Type B pancreatic cell (in vitro differentiated cells): ENCODE results near the gene EEF2. TPM values are rescaled to one million over a fixed set of nuclear protein-coding genes. Genes with fewer than 3 reads are reported as not detected.

ENCODE experiments used
- DNase-seq: peaks from one replicate; pipeline ENCODE4 v3.0.0; 2021; ENCODE audit warnings: mixed read lengths; ENCODE audit not compliant: unreplicated experiment; ENCODE audit errors: extremely low spot score
- H3K27ac Mint-ChIP-seq: 2 replicates; pipeline ENCODE4 v1.8.0; 2021; ENCODE audit warnings: mild to moderate bottlenecking, mixed read lengths
- H3K27me3 Mint-ChIP-seq: 2 replicates; pipeline ENCODE4 v1.8.0; 2021; ENCODE audit warnings: mixed read lengths
- H3K36me3 Mint-ChIP-seq: 2 replicates; pipeline ENCODE4 v1.8.0; 2021; ENCODE audit warnings: mixed read lengths
- H3K4me1 Mint-ChIP-seq: one replicate; pipeline ENCODE4 v1.8.0; 2021; ENCODE audit warnings: mixed read lengths; ENCODE audit not compliant: unreplicated experiment
- H3K4me3 Mint-ChIP-seq: 2 replicates; pipeline ENCODE4 v1.8.0; 2021; ENCODE audit warnings: mild to moderate bottlenecking, mixed read lengths
- H3K9me3 Mint-ChIP-seq: 2 replicates; pipeline ENCODE4 v1.8.0; 2021; ENCODE audit warnings: mixed read lengths
- total RNA-seq: library from RNA; stranded (reverse); gene quantifications from 2 replicates; pipeline ENCODE4 v1.2.1, GENCODE V29; 2021; ENCODE audit warnings: low replicate concordance
- TF ChIP-seq, protein P1 (sequence below): fragments of 200-600 bp; sonication (generic); conservative IDR thresholded peaks from 2 replicates; pipeline ENCODE4 v1.5.0; 2021; ENCODE audit warnings: antibody characterized with exemption, mild to moderate bottlenecking

The EEF2 gene
- total RNA-seq, 1 donor from 2014 or later, result 2,929 TPM

- H3K4me1 Mint-ChIP-seq, result peaks cover 21% of the 10 kb centered on the region
- TF ChIP-seq, protein P1, sequence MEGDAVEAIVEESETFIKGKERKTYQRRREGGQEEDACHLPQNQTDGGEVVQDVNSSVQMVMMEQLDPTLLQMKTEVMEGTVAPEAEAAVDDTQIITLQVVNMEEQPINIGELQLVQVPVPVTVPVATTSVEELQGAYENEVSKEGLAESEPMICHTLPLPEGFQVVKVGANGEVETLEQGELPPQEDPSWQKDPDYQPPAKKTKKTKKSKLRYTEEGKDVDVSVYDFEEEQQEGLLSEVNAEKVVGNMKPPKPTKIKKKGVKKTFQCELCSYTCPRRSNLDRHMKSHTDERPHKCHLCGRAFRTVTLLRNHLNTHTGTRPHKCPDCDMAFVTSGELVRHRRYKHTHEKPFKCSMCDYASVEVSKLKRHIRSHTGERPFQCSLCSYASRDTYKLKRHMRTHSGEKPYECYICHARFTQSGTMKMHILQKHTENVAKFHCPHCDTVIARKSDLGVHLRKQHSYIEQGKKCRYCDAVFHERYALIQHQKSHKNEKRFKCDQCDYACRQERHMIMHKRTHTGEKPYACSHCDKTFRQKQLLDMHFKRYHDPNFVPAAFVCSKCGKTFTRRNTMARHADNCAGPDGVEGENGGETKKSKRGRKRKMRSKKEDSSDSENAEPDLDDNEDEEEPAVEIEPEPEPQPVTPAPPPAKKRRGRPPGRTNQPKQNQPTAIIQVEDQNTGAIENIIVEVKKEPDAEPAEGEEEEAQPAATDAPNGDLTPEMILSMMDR, result no peak
- H3K27ac Mint-ChIP-seq, result peak overlapping the region; percentile 73
- H3K27me3 Mint-ChIP-seq, result peaks cover 2% of the 10 kb centered on the region
- no peak for DNase-seq
- no peaks in the 10 kb centered on the region for H3K9me3 Mint-ChIP-seq
- peaks cover 34% of the 10 kb centered on the region for H3K36me3 Mint-ChIP-seq
- no peak overlapping the region for H3K4me3 Mint-ChIP-seq
These were observed 5.5 kb downstream of the EEF2 start for GRCh38 chr19:3979674-3980352.

GRCh38 chr19:3979289-3979673 is 6.0 kb downstream of the EEF2 start:
- peak overlapping the region; percentile 73 for H3K27ac Mint-ChIP-seq
- no peak overlapping the region for H3K4me3 Mint-ChIP-seq
- H3K36me3 Mint-ChIP-seq, result peaks cover 28% of the 10 kb centered on the region
- peaks cover 21% of the 10 kb centered on the region for H3K4me1 Mint-ChIP-seq
- no peak for DNase-seq
- no peaks in the 10 kb centered on the region for H3K27me3 Mint-ChIP-seq
- no peaks in the 10 kb centered on the region for H3K9me3 Mint-ChIP-seq
- TF ChIP-seq, protein P1, result no peak

- TF ChIP-seq, protein P1, result no peak
- Mint-ChIP-seq H3K27me3 (no peaks in the 10 kb centered on the region), H3K36me3 (peaks cover 18% of the 10 kb centered on the region), H3K27ac (peak overlapping the region; percentile 66), H3K9me3 (no peaks in the 10 kb centered on the region), H3K4me1 (peaks cover 10% of the 10 kb centered on the region), H3K4me3 (no peak overlapping the region)
- no peak for DNase-seq
These were observed 7.1 kb downstream of the EEF2 start for GRCh38 chr19:3978145-3978544.

- TF ChIP-seq, protein P1, result peak; percentile 44
- no peaks in the 10 kb centered on the region for H3K9me3 Mint-ChIP-seq
- H3K4me1 Mint-ChIP-seq, result peaks cover 4% of the 10 kb centered on the region
- H3K36me3 Mint-ChIP-seq, result peaks cover 13% of the 10 kb centered on the region
- H3K27me3 Mint-ChIP-seq, result no peaks in the 10 kb centered on the region
- H3K27ac Mint-ChIP-seq, result peak overlapping the region; percentile 66
- H3K4me3 Mint-ChIP-seq, result no peak overlapping the region
- no peak for DNase-seq
These were observed 7.8 kb downstream of the EEF2 start for GRCh38 chr19:3977242-3978143.

DNA sequence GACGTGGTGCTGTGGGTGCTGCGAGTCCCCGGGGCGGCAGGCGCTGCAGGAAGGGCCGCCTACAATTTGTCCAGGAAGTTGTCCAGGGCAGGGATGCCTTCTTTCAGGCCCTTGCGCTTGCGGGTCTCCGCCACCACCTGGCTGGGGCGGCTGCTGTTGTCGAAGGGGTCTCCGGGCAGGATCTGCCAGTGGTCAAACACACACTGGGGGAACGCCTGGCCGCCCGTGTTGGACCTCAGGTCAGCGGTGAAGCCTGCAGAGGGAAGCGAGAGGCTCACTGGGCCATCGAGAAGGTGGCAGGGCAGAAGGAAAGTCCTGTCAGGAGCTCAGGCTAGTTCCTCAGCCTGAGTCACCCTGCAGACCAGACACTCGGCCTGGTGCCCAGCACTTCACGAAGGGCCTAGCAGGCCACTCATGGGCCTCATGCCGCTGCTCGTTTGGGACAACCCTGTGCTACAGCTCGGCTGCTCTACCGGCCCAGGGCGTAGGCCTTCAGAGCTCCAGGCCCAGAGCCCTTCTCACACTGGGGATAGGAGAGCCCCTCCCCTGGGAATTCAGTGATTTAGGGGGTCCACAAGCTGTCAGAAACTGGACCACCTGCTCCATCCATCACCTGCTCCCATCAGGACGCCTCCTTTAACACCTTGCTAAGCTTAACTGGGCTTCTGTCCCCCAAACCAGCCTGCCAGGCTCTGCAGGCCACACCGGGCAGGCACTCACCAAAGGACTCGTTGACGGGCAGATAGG is 8.6 kb downstream of the EEF2 start:
- Mint-ChIP-seq H3K4me3 (no peak overlapping the region), H3K27ac (peak overlapping the region; percentile 70)

More for the DNA sequence above, 8.6 kb downstream of the EEF2 start:
- Mint-ChIP-seq H3K27me3 (no peaks in the 10 kb centered on the region), H3K9me3 (no peaks in the 10 kb centered on the region), H3K4me1 (peaks cover 4% of the 10 kb centered on the region), H3K36me3 (peaks cover 13% of the 10 kb centered on the region)
- DNase-seq, result no peak
- TF ChIP-seq, protein P1, result no peak
